Jurkat, Clone E6-1 (cell line): ENCODE results near the gene RRP8.

Experiments
- DNase-seq: peaks from one replicate; pipeline ENCODE4 v3.0.0-alpha.2; 2011; ENCODE audit warnings: low read depth, low spot score
- H3K4me3 ChIP-seq: 2 replicates; pipeline ENCODE4 v1.5.1; 2011; ENCODE audit warnings: mild to moderate bottlenecking, low read length, control low read depth, moderate library complexity

RRP8 gene

DNA sequence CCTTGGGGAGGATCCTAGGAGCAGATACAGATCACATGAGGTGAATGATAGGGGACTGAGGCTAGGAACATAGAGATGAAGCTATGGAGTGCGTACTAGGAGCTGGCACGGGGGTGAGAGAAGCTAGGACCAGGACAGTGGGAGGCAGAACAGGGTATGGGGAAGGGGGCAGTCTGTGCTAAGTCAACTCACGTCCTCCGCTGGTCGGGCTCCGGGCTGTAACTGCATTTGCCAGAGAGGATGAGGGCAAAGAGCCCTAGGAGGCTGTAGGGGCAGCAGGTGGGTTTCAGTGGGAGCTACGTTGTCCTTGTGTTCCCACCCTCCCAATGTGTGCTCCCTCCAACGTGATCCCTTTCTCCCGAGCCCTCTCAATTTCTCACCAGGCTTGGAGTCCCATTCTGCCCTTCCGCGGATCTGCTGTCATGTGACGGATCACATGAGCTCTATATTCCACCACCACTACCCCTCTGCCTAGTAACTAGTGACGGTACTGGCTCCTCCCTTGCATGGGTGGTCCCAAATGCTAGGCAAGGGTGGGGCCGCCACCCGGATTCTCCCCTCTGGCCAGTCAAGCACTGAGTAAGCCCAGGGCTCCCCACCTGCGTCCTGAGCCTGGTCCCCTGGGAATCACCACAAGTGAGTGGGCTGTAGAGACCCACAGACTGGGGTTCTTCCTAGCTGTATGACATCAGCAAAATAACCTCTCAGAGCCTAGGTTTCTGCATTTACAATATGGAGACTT is 15.8 kb upstream of the RRP8 start, which contains the start of gene TPP1:
Gene TPP1 (minus strand): TSS at position 419 of the 742 bp plus-strand sequence. CDS start 22 bp downstream, at position 397.
- peak within 1 kb of the TSS; percentile 98 for H3K4me3 ChIP-seq
- peak; percentile 90 for DNase-seq

DNA sequence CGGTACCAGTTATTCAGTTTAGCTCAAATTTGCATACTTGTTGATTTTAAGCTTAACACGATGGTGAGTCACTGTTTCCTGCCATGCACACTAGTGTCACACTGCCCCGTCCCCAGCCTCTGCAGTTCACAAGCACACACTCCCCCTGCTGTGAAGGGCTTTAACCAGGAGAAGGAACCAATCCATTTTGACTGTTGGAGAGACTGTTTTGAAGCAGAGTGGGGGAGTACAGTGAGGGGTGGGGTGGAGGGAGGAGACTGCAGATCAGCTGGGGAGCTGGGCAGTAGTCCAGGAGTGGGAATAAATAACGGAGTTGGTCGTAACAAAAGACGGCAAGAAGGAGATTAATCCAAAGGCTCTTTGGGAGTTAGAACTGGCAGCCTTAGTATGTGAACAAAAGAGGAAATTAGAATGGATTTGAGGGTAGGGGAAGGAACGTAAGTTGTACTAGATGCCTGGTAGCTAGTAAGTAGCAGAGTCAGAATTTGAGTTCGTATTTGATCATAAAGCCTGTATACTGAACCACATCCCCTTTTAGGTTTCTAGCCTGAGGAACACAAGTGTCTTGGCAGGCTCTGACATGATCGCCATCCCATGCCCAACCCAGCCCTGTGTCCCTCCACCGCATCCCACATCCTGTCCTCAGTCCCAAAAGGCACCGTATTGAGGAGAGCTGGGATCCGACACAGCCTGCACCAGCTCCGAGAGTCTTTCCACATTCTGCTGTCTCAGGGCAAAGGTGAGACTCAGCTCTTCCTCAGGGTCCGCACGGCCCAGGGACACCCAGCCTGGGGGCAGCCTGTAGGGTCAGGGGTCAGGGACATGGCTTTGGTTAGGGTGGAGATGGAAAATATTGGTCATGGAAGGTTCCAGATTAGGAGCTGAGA is 14.9 kb upstream of the RRP8 start:
- H3K4me3 ChIP-seq = peak overlapping the region; percentile 98
- DNase-seq = no peak

DNA sequence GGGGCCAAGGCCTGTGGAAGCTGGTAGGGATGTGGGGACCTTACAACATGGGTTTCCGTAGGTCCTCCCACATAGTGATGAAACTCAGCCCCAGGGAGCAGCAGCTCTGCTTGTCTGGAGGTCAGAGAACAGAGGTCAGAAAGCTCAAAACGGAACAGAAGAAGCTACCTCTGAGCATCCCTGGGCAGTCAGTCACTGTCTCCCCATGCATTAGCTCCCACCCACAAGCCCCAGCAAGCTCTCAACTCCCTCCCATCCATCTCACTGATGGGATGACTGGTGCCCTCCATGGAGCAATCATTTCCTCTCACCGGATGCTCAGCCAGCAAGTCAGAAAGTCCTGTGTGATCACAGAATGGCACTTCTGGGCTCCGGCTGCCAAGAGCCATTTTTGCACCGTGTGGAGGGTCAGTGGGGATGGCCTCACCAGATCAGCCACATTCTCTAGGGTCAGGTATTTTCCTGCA is 13.9 kb upstream of the RRP8 start:
- H3K4me3 ChIP-seq = no peak overlapping the region
- no peak for DNase-seq

DNA sequence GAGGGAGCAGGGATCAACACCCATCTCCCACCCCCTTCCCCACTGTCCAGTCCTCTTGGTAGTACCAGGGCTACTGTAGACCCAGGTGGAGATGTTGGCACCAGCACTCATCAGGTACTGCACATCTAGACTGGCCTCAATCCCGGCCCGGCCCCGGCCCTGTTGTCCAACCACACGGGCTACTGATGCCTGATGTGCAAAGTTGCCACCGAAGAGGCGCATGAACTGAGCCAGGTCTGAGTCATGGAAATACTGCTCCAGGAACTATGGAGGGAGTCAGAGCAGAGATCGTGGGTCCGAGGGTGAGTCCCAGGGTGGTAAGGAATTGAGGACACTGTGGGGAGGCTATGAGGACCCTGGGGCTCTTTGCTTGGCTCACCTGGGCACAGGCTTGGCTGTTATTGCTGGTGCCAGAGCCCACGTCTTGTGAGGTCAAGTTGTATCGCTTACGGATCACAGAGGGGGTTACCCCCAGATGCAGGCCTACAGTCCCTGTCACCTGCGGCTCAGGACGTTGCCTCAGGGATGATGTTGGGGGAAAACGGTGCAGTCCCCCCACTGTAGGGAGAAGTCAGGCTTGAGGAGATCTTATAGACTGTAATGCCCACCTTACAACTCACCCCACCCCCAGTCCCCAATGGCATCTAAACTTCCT is 13.3 kb upstream of the RRP8 start:
- no peak overlapping the region for H3K4me3 ChIP-seq
- no peak for DNase-seq

DNA sequence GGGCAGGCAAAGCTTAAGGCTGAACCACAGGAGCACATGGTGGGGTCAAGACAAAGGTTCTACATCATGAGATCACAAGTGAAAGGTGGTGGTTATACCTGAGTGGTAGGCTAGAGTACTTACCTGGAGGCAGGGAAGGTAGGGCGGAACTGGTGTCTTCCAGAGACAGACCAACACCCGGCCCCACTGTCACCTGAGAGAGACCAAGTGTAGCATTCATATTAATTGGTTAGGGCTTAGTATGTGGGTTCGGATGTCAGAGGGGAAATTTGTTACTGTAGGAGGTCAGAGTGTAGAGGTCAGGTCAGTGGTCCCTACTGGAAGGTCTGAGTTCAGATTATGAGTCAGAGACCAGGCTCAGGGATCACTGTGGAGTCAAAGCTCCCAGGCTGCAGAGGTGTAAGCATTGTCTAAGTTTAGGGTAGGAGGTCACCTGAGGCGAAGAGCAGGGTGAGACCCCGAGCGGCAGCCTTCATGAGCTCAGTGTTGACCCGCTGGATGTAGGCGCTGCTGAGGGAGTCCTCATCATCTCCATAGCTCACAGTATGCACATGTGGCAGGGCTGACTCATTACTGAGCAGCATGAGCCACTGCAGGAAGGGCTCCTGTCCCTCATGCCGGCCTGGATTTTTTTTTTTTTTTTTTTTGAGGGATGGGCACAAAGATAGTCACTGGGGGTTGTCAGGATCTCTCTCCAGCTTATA is 12.6 kb upstream of the RRP8 start:
- H3K4me3 ChIP-seq = no peak overlapping the region
- no peak for DNase-seq

DNA sequence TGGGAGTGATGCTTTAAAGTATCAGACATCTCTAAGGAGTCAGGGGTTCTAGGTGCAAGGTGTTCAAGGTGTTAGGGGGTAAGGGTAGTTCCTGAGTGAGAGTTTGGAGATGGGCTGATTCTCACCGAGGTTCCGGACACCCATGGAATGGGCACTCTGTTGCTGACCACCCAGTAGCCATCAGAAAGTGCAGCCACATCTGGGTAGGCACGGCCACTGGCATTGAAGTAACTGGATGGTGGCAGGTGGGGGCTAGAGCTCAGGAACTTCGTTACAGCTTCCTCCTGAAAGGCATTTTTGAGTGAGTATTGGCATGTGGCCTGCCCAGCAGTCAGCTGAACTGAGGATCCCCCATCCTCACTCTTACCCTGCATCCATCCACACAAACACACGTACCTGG is 11.6 kb upstream of the RRP8 start:
- DNase-seq = no peak
- H3K4me3 ChIP-seq = no peak overlapping the region

DNA sequence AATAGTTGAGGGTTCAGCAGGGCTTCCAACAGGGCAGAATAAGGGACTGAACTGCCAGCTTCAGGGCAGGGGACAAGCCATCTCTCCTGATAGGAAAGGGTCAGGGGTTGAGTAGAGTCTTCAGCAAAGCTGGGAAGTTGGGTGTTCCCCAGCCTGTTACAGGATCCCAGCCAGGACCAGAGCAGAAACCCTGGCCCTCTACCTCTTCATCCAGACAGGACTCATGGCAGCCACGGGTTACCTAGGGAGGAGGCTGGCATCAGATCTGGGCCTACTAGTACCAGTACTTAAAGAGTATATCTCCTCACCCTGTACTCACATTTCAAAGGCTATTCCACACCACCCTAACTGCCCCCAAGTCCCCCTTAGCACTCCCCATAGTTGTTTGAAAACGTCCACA is 11.0 kb upstream of the RRP8 start:
- no peak for DNase-seq
- H3K4me3 ChIP-seq = no peak overlapping the region

DNA sequence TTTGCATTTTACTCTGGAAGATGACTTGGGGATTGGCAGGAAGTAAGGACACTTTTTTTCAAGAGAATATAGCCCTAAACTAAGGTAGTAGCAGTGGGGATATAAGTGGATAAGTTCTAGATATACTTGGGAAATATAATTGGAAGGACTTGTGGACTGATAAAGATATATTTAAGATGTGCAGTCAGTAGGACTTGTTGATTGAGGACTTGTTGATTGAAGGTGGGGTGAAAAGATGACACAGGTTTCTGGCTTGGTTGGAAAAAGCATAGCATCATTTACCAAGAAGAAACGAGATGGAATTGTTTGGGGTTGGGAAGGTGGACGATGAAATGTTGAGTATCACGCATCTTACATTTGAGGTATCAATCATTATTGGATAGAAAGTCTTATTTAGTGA is 10.1 kb upstream of the RRP8 start:
- no peak overlapping the region for H3K4me3 ChIP-seq
- no peak for DNase-seq

DNA sequence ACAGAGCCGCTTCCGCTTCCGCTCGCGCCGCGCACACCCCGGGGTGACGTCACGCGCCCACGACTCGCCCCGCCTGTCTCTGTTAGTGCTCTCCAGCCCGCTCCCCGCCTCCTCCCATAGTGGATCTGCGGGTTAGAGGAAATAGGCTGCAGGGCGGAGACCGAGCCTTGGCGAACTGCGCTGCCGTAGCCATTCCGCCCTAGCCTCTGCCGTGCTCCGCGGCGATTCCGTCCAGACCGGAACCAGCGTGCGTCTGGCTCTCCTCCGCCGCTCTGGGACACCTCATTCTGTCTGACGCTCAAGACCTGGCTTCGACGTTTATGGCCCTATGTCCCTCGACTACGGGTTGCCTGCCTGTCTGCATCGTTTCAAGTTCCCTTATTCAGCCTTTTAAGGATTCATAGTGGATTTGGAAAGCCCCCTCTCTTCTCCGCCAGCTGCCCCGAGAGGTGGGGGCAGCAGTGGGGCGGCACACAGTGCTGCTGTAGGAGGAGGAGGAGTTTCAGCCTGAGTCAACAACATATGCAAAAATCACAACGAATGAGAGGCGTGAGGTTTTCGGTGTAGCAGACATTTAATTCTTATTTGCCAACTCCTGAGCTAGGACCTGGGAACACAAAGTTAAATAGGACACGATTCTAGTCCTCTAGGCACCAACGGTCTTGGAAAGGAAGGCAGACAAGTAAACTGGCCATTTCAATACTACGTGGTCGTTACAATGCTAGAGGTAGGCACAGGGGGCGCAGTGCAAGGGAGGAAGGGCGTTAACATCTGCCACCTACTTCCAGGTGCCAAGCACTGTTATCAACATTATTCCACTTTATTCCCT is 9.0 kb upstream of the RRP8 start, which contains the start of gene TAF10:
Gene TAF10 (minus strand): TSS at position 4 of the 829 bp plus-strand sequence. CDS start 27 bp downstream, outside the sequence.
- peak within 1 kb of the TSS; percentile 90 for H3K4me3 ChIP-seq
- DNase-seq = peak; percentile 89

DNA sequence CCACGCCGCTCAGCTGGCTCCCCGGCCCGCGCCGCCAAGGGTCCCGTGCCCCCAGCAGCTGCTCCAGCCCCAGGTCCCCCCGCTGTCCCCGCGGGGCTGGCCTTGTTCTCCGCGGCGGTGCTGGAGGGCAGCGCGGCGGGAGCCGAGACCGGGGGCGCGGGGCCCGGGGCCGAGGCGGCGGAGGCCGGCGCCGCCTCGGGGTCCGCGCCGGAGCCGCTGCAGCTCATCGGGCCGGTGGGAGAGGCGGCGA is 8.5 kb upstream of the RRP8 start:
- DNase-seq = no peak
- peak overlapping the region; percentile 90 for H3K4me3 ChIP-seq

DNA sequence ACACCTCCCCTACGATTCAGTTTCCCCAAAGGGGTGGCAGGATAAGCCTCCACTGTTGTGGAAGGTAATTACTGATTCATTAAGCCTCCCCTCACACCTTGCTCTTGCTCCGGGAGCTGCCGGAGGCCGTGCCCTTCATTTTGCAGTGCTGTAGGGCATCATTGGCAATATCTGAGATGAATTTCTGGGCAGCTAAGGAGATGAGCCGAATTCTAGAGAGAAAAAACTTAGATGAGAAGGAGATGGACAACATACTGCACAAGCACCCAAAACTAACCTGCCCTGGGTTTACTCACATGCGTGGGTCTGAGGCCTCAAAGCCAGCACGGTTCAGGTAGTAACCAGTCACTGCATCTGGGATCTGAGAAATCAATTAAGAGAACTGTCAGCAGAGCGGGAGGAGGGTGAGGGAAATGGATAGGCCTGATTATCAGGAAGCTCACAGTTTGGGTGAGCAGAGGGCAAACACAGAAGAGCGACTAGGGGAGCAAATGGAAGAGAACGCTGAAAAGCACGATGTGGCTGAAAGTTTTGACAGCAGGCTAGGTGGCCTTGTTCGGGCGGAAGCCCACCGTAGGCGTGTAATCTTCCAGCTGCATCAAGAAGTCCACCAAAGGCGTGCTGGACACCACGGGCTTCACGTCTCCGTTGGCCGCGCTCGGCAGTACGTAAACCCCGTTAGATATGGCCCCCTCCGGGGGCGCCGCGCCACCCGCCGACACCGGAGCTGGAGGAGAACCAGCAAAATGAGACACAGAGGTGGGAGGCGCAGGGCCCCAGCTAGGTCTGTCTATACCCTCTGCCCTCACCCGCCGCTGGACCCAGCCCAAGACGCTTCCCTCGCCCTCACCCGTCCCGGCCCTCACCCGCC is 7.9 kb upstream of the RRP8 start:
- DNase-seq = no peak
- H3K4me3 ChIP-seq = peak overlapping the region; percentile 90

DNA sequence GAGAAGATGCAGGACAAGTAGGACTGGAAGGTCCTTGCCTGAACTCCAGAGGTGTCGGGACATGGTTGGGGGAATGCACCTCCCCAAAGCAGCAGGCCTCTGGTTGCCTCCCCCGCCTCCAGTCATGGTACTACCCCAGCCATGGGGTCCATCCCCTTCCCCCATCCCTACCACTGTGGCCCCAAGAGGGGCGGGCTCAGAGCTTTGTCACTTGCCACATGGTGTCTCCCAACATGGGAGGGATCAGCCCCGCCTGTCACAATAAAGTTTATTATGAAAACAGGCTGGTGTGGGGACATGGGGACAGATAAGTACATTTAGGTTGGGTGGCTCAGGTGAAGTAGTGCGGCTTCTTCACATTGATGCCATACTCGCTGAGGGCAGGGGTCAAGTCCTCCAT is 7.2 kb upstream of the RRP8 start:
- H3K4me3 ChIP-seq = peak overlapping the region; percentile 90
- no peak for DNase-seq

DNA sequence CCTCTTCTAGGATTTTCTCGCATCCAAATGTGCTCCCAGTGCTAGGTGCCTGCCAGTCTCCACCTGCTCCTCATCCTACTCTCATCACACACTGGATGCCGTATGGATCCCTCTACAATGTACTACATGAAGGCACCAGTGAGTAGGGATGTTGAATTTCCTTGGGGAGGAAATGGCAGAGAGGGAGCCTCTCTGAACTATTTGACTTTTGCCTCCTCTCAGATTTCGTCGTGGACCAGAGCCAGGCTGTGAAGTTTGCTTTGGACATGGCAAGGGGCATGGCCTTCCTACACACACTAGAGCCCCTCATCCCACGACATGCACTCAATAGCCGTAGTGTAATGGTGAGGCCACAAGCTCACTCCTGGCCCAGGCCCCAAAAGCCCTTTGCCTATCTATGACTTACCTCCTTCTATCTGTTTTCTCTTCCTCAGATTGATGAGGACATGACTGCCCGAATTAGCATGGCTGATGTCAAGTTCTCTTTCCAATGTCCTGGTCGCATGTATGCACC is 6.1 kb upstream of the RRP8 start:
- no peak for DNase-seq
- no peak overlapping the region for H3K4me3 ChIP-seq

DNA sequence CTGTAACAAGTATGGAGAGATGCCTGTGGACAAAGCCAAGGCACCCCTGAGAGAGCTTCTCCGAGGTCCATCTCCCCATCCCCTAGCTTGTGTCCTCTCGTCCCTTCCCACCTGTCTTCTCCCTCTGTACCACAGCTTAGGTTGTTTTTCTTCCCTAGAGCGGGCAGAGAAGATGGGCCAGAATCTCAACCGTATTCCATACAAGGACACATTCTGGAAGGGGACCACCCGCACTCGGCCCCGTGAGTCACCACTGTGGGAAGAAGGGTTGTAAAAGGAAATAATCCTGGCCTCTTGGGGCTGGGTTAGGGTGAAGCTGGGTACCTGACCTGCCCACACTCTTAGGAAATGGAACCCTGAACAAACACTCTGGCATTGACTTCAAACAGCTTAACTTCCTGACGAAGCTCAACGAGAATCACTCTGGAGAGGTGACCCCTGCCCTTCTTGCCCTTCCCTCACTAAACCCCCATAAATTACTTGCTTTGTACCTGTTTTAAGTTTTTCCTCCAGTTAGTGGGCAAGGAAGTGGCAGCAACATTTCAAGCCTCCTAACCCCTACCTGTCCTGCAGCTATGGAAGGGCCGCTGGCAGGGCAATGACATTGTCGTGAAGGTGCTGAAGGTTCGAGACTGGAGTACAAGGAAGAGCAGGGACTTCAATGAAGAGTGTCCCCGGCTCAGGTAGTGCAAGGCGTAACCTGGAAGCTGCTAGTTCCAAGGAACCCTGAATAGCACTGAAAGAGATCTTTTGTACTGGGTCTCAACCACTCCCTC is 5.5 kb upstream of the RRP8 start:
- H3K4me3 ChIP-seq = no peak overlapping the region
- no peak for DNase-seq

DNA sequence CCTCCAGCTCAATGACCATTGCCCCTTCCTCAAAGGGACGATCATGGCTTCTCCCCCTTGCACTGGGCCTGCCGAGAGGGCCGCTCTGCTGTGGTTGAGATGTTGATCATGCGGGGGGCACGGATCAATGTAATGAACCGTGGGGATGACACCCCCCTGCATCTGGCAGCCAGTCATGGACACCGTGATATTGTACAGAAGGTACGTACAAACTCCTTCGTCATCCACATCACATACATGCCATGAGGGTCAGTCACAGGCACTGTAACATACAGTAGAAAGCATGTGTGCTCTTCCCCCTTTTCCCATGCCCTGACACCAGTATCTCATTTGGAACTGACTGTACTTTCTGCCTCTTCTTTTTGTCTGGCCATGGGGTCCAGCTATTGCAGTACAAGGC is 4.6 kb upstream of the RRP8 start:
- no peak for DNase-seq
- no peak overlapping the region for H3K4me3 ChIP-seq

DNA sequence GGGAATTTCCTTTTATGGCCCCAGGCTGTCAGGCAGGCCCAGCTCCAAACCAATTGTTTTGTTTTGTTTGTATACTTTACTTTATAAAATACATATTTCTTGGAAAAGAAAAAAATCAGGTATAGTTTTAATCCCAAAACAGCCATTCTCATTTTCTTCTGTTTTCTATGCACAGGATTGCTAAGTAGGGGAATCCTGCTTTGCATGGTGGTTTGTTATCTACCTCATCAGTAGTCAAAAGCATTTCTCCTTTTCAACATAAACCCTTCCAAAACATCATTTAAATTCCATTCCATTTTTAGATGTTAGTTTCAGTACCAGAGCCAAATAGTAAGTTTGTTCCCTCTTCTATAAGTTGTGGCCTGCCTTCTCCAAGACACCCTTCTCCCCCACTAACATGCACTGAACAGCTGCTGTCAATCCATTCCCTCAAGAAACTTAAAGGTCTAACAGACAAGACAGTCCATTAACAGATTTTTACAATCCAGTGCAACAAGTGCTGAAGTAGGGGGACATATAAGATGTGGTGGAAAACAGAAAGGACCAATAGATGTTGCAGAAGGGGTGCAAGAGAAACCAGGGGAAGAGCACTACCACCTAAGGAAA is 3.9 kb upstream of the RRP8 start:
- H3K4me3 ChIP-seq = no peak overlapping the region
- no peak for DNase-seq
